SH-SY5Y (cell line): ENCODE data around the gene CELF2.

Source experiments
- GATA2 ChIP-seq: IDR thresholded peaks from 2 replicates; pipeline ENCODE4 v1.6.1; 2011; ENCODE audit warnings: mild to moderate bottlenecking, low read depth, low read length
- GATA3 ChIP-seq: IDR thresholded peaks from 2 replicates; pipeline ENCODE4 v1.6.1; 2011; ENCODE audit warnings: low read depth, mild to moderate bottlenecking, low read length, moderate library complexity

DNA sequence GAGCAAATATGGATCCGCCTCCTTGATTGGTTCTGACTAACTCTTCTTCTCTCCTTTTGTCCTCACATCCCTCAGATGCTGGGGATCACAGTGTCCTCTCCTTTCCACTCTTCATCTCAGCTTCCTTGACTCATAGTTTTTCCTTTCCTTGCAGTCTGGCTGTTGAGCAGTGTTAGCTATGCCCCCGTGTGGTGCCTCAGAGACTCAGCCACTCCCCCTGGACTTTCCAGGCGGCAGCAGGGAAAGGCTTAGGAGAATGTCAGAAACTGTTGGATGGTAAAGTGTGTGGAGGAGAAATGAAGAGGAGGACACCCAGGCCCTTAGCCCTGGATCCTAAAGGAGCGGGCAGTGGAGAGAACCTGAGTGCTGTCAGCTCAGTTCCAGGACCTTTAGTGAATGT lies 267.5 kb downstream of the CELF2 start:
- TF ChIP-seq GATA2, result no peak
- no peak for TF ChIP-seq GATA3
